Measurements from ENCODE around the gene KRTAP9-9. TPM values are rescaled to one million over a fixed set of nuclear protein-coding genes. Genes with fewer than 3 reads are reported as not detected.
A peak's percentile ranks its signal among the peaks of the same experiment; 100 is the strongest.

The KRTAP9-9 gene
- total and polyA plus RNA-seq, 2 donors (not counting 1 experiment from before 2014, with no cell fraction given) = not detected

DNA sequence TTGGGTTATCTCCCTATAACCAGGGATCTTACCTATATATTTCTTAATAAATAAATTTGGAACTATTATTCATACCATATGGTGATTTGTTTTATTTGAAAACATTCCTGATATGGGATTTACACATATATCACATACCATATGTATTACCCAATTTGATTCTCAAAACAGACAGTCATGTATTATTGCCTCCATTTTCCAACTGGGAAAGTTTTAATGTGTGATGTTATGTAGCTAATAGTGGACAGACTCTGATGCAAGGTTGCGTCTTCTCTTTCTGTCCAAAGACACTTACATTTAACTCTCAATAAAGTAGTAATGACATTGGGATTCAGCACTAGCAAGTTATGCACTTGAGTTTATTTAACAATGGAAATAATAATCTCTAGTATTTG is 1.1 kb downstream of the KRTAP9-9 start:
- TF ChIP-seq EZH2 (IDR thresholded peaks at IDR 0.05; ENCODE audit: borderline replicate concordance, insufficient read depth, low read depth, low read length, poor library complexity, severe bottlenecking) = no peak
- TF ChIP-seq, protein P1, sequence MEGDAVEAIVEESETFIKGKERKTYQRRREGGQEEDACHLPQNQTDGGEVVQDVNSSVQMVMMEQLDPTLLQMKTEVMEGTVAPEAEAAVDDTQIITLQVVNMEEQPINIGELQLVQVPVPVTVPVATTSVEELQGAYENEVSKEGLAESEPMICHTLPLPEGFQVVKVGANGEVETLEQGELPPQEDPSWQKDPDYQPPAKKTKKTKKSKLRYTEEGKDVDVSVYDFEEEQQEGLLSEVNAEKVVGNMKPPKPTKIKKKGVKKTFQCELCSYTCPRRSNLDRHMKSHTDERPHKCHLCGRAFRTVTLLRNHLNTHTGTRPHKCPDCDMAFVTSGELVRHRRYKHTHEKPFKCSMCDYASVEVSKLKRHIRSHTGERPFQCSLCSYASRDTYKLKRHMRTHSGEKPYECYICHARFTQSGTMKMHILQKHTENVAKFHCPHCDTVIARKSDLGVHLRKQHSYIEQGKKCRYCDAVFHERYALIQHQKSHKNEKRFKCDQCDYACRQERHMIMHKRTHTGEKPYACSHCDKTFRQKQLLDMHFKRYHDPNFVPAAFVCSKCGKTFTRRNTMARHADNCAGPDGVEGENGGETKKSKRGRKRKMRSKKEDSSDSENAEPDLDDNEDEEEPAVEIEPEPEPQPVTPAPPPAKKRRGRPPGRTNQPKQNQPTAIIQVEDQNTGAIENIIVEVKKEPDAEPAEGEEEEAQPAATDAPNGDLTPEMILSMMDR (IDR thresholded peaks at IDR 0.05) = no peak
- WGBS (ENCODE audit: insufficient coverage) = no CpG with 5 or more reads among the region's 1 CpG
- Histone ChIP-seq H3K4me1 (ENCODE audit: control insufficient read depth in 2 of 2, insufficient read depth in 2 of 2, low read length in 2 of 2) (no peaks in the 10 kb centered on the region), H3K27ac (ENCODE audit: low read length in 2 of 2) (no peak overlapping the region), H4K20me1 (ENCODE audit: control insufficient read depth, insufficient read depth, low read length, poor library complexity, severe bottlenecking) (no peaks in the 10 kb centered on the region), H3K36me3 (replicated peaks in 1 of 2; ENCODE audit: control extremely low read depth in 1 of 2, control insufficient read depth in 1 of 2, extremely low read depth in 1 of 2, insufficient read depth in 2 of 2, low read length in 1 of 2) (no peaks in the 10 kb centered on the region), H3K4me3 (ENCODE audit: control extremely low read depth in 1 of 5, extremely low read depth in 1 of 5, insufficient read depth in 1 of 5, low read depth in 2 of 5, low read length in 4 of 5) (no peak overlapping the region), H3K9ac (ENCODE audit: low read length) (no peak overlapping the region), H2AFZ (ENCODE audit: insufficient read depth, low read depth, low read length, poor library complexity, severe bottlenecking) (no peak overlapping the region), H3K4me2 (replicated peaks; ENCODE audit: low read depth, low read length, poor library complexity, severe bottlenecking) (no peak overlapping the region), H3K79me2 (ENCODE audit: control insufficient read depth, insufficient read depth, low read length) (no peaks in the 10 kb centered on the region), H3K9me3 (ENCODE audit: control extremely low read depth in 1 of 3, control insufficient read depth in 2 of 3, insufficient read depth in 1 of 3, low read length in 2 of 3) (no peaks in the 10 kb centered on the region), H3K27me3 (replicated peaks in 1 of 4; ENCODE audit: control extremely low read depth in 1 of 4, control insufficient read depth in 3 of 4, insufficient read depth in 4 of 4, low read length in 3 of 4) (peaks cover 0 to 10% (median 3%) of the 10 kb centered on the region in 4 experiments)
- Mint-ChIP-seq H3K4me1 (no peaks in the 10 kb centered on the region), H3K9me3 (ENCODE audit: insufficient read depth) (no peaks in the 10 kb centered on the region), H3K27me3 (peaks cover 70% of the 10 kb centered on the region), H3K27ac (no peak overlapping the region), H3K4me3 (no peak overlapping the region)
- ATAC-seq (ENCODE audit: low read depth) = no peak
- CTCF ChIA-PET = no interaction called here
- peak; percentile 1 for DNase-seq
- intact Hi-C loops (cut with micrococcal nuclease) = no loop called here
- POLR2A ChIA-PET = no interaction called here

DNA sequence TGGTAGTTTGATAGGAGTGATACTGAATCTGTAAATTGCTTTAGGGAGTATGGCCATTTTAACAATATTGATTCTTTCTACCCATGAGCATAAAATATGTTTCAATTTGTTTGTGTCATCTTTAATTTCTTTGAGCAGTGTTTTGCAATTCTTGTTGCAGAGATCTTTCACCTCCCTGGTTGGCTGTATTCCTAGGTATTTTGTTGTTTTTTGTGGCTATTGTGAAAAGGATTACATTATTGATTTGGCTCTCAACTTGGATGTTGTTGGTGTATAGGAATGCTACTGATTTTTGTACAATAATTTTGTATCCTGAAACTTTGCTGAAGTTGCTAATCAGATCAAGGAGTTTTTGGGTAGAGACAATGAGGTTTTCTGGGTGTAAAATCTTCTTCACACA is 3.2 kb downstream of the KRTAP9-9 start:
- Histone ChIP-seq H3K79me2 (ENCODE audit: control insufficient read depth, insufficient read depth, low read length) (no peaks in the 10 kb centered on the region), H3K9me3 (ENCODE audit: control extremely low read depth in 1 of 3, control insufficient read depth in 2 of 3, insufficient read depth in 1 of 3, low read length in 2 of 3) (no peaks in the 10 kb centered on the region), H3K27me3 (replicated peaks in 1 of 4; ENCODE audit: control extremely low read depth in 1 of 4, control insufficient read depth in 3 of 4, insufficient read depth in 4 of 4, low read length in 3 of 4) (peaks cover 0 to 10% (median 3%) of the 10 kb centered on the region in 4 experiments), H4K20me1 (ENCODE audit: control insufficient read depth, insufficient read depth, low read length, poor library complexity, severe bottlenecking) (no peaks in the 10 kb centered on the region), H3K4me3 (ENCODE audit: control extremely low read depth in 1 of 5, extremely low read depth in 1 of 5, insufficient read depth in 1 of 5, low read depth in 2 of 5, low read length in 4 of 5) (no peak overlapping the region), H3K9ac (ENCODE audit: low read length) (no peak overlapping the region), H2AFZ (ENCODE audit: insufficient read depth, low read depth, low read length, poor library complexity, severe bottlenecking) (no peak overlapping the region), H3K36me3 (replicated peaks in 1 of 2; ENCODE audit: control extremely low read depth in 1 of 2, control insufficient read depth in 1 of 2, extremely low read depth in 1 of 2, insufficient read depth in 2 of 2, low read length in 1 of 2) (no peaks in the 10 kb centered on the region), H3K4me2 (replicated peaks; ENCODE audit: low read depth, low read length, poor library complexity, severe bottlenecking) (no peak overlapping the region), H3K4me1 (ENCODE audit: control insufficient read depth in 2 of 2, insufficient read depth in 2 of 2, low read length in 2 of 2) (no peaks in the 10 kb centered on the region), H3K27ac (ENCODE audit: low read length in 2 of 2) (no peak overlapping the region)
- Mint-ChIP-seq H3K4me1 (no peaks in the 10 kb centered on the region), H3K27me3 (peaks cover 74% of the 10 kb centered on the region), H3K9me3 (ENCODE audit: insufficient read depth) (no peaks in the 10 kb centered on the region), H3K4me3 (no peak overlapping the region), H3K27ac (no peak overlapping the region)
- DNase-seq (no peak), ATAC-seq (ENCODE audit: low read depth) (no peak)
- TF ChIP-seq, protein P1 (IDR thresholded peaks at IDR 0.05) = no peak
- TF ChIP-seq EZH2 (IDR thresholded peaks at IDR 0.05; ENCODE audit: borderline replicate concordance, insufficient read depth, low read depth, low read length, poor library complexity, severe bottlenecking) = no peak
- intact Hi-C loops (cut with micrococcal nuclease) = no loop called here
- CTCF ChIA-PET = no interaction called here
- POLR2A ChIA-PET = no interaction called here

All from B cell (primary cell).